ENCODE results near the gene POLR3GL.
"Not testable (repeated sequence)": the region's sequence is repeated elsewhere in the genome, so short reads cannot be mapped to it uniquely, and the experiment has no call there.

DNA sequence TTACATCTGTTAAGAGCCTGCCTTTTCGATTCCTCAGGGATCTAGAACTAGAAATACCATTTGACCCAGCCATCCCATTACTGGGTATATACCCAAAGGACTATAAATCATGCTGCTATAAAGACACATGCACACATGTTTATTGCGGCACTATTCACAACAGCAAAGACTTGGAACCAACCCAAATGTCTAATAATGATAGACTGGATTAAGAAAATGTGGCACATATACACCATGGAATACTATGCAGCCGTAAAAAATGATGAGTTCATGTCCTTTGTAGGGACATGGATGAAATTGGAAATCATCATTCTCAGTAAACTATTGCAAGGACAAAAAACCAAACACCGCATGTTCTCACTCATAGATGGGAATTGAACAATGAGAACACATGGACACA, 44.2 kb upstream of the POLR3GL start:
- TF ChIP-seq, protein P1, sequence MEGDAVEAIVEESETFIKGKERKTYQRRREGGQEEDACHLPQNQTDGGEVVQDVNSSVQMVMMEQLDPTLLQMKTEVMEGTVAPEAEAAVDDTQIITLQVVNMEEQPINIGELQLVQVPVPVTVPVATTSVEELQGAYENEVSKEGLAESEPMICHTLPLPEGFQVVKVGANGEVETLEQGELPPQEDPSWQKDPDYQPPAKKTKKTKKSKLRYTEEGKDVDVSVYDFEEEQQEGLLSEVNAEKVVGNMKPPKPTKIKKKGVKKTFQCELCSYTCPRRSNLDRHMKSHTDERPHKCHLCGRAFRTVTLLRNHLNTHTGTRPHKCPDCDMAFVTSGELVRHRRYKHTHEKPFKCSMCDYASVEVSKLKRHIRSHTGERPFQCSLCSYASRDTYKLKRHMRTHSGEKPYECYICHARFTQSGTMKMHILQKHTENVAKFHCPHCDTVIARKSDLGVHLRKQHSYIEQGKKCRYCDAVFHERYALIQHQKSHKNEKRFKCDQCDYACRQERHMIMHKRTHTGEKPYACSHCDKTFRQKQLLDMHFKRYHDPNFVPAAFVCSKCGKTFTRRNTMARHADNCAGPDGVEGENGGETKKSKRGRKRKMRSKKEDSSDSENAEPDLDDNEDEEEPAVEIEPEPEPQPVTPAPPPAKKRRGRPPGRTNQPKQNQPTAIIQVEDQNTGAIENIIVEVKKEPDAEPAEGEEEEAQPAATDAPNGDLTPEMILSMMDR (conservative IDR thresholded peaks at IDR 0.05), result not testable (repeated sequence)
- not testable (repeated sequence) for TF ChIP-seq ZFX (IDR thresholded peaks at IDR 0.05)

All from C4-2B (cell line).